Posterior cingulate gyrus (tissue), 11 donors: ENCODE data around the gene UBE2E1.

Experiments
- DNase-seq, 10 donors: peaks; one replicate each; pipeline versions ENCODE4 v3.0.0 to v3.0.0-alpha.2; 2020 to 2021; ENCODE audit warnings: mixed read lengths in 3 of 10
- intact Hi-C: fragments of 100-400 bp; cut with DNase I; formaldehyde crosslinking; loops from one replicate; pipeline ENCODE4 v1.15.1; 2023

UBE2E1 gene

GRCh38 chr3:23805633-23806533, at the start of gene UBE2E1:
Gene UBE2E1 (plus strand): TSS chr3:23805955. CDS start chr3:23807270, 1,315 bp downstream.
- intact Hi-C loops, result loop anchor here (5.0 to 10.0 kb wide), 2 partner anchors 191 to 604 kb away; partner anchors contain the start of gene UBE2E2
- peak; percentile 42 to 93 (median 60) for DNase-seq

GRCh38 chr3:23756206-23756840, 49.4 kb upstream of the UBE2E1 start:
- intact Hi-C loops, result no loop called here
- DNase-seq, result no peak

GRCh38 chr3:23758253-23758838, 47.4 kb upstream of the UBE2E1 start:
- intact Hi-C loops, result no loop called here
- DNase-seq, result no peak

- intact Hi-C loops, result no loop called here
- DNase-seq, result no peak
Observed at GRCh38 chr3:23760325-23760724, 45.4 kb upstream of the UBE2E1 start.

- intact Hi-C loops, result no loop called here
- no peak for DNase-seq
Observed at GRCh38 chr3:23760871-23761373, 44.8 kb upstream of the UBE2E1 start.

- intact Hi-C loops, result no loop called here
- no peak for DNase-seq
Observed at GRCh38 chr3:23761440-23761896, 44.3 kb upstream of the UBE2E1 start.

- intact Hi-C loops, result no loop called here
- DNase-seq, result no peak
Observed at GRCh38 chr3:23762214-23762613, 43.5 kb upstream of the UBE2E1 start.

GRCh38 chr3:23762759-23763477, 42.8 kb upstream of the UBE2E1 start:
- intact Hi-C loops, result no loop called here
- DNase-seq, result peak in 5 of 10 donors; percentile 16 to 86 (median 34)

- intact Hi-C loops, result no loop called here
- DNase-seq, result no peak
Observed at GRCh38 chr3:23764407-23764806, 41.3 kb upstream of the UBE2E1 start.

GRCh38 chr3:23767546-23767945, 38.2 kb upstream of the UBE2E1 start:
- intact Hi-C loops, result no loop called here

GRCh38 chr3:23775254-23775909, 30.4 kb upstream of the UBE2E1 start:
- intact Hi-C loops, result no loop called here
- no peak for DNase-seq

More at GRCh38 chr3:23767546-23767945, 38.2 kb upstream of the UBE2E1 start:
- no peak for DNase-seq

- peak in 3 of 10 donors; percentile 20 to 30 (median 28) for DNase-seq
- intact Hi-C loops, result no loop called here
Observed at GRCh38 chr3:23776352-23776891, 29.3 kb upstream of the UBE2E1 start.

GRCh38 chr3:23778446-23778845, 27.3 kb upstream of the UBE2E1 start:
- intact Hi-C loops, result no loop called here
- no peak for DNase-seq

GRCh38 chr3:23779841-23780240, 25.9 kb upstream of the UBE2E1 start:
- intact Hi-C loops, result no loop called here
- DNase-seq, result no peak

GRCh38 chr3:23781051-23781450, 24.7 kb upstream of the UBE2E1 start:
- intact Hi-C loops, result no loop called here
- no peak for DNase-seq

GRCh38 chr3:23781871-23782270, 23.9 kb upstream of the UBE2E1 start:
- intact Hi-C loops, result no loop called here
- DNase-seq, result no peak

- DNase-seq, result no peak
- intact Hi-C loops, result no loop called here
Observed at GRCh38 chr3:23785097-23785645, 20.6 kb upstream of the UBE2E1 start.

- intact Hi-C loops, result no loop called here
- DNase-seq, result no peak
Observed at GRCh38 chr3:23785882-23786281, 19.9 kb upstream of the UBE2E1 start.

- intact Hi-C loops, result no loop called here
- DNase-seq, result no peak
Observed at GRCh38 chr3:23791678-23792077, 14.1 kb upstream of the UBE2E1 start.
